Measurements from ENCODE around the gene DLEC1. TPM values are rescaled to one million over a fixed set of nuclear protein-coding genes. Genes with fewer than 3 reads are reported as not detected.

DLEC1 gene
- total and polyA plus RNA-seq, 7 donors: 0.01 to 0.09 (median 0.05) TPM; not detected in 2

- no peak for DNase-seq
- no peak overlapping the region for H3K4me3 ChIP-seq
- TF ChIP-seq CTCF (IDR thresholded peaks at IDR 0.05): no peak
- intact Hi-C loops (cut with DNase I): no loop called here
- H3K36me3 ChIP-seq (ENCODE audit: insufficient read depth in 1 of 2, low read depth in 1 of 2): no peaks in the 10 kb centered on the region
- no peak overlapping the region for H3K27ac ChIP-seq
- H3K9me3 ChIP-seq: no peaks in the 10 kb centered on the region
- no peaks in the 10 kb centered on the region for H3K4me1 ChIP-seq
- WGBS, 3 donors: 88 to 93% (median 93%) methylated on average over 4 of the region's 4 CpGs
- peaks cover 0 to 2% (median 1%) of the 10 kb centered on the region in 3 donors for H3K27me3 ChIP-seq (ENCODE audit: insufficient read depth in 3 of 3, low read length in 2 of 3)
- ATAC-seq: no peak
Observed at GRCh38 chr3:38046027-38046426, 7.0 kb downstream of the DLEC1 start.

- Histone ChIP-seq H3K36me3 (ENCODE audit: insufficient read depth in 1 of 2, low read depth in 1 of 2) (no peaks in the 10 kb centered on the region), H3K9me3 (no peaks in the 10 kb centered on the region), H3K4me3 (no peak overlapping the region), H3K4me1 (no peaks in the 10 kb centered on the region), H3K27ac (no peak overlapping the region), H3K27me3 (ENCODE audit: insufficient read depth in 3 of 3, low read length in 2 of 3) (peaks cover 0 to 1% (median 0%) of the 10 kb centered on the region in 3 donors)
- DNase-seq (no peak), ATAC-seq (no peak)
- intact Hi-C loops (cut with DNase I): no loop called here
- TF ChIP-seq CTCF (IDR thresholded peaks at IDR 0.05): no peak
- WGBS, 3 donors: 81 to 92% (median 85%) methylated on average over 2 of the region's 2 CpGs
Observed at GRCh38 chr3:38046821-38047220, 7.8 kb downstream of the DLEC1 start.

GRCh38 chr3:38047896-38048295 lies 8.9 kb downstream of the DLEC1 start:
- no peak for TF ChIP-seq CTCF (IDR thresholded peaks at IDR 0.05)
- H3K9me3 ChIP-seq: no peaks in the 10 kb centered on the region
- intact Hi-C loops (cut with DNase I): no loop called here
- no peaks in the 10 kb centered on the region for H3K4me1 ChIP-seq
- no peaks in the 10 kb centered on the region for H3K36me3 ChIP-seq (ENCODE audit: insufficient read depth in 1 of 2, low read depth in 1 of 2)
- no peak overlapping the region for H3K4me3 ChIP-seq
- 56 to 70% (median 69%) methylated on average over 2 of the region's 2 CpGs for WGBS, 3 donors
- DNase-seq: no peak
- no peak overlapping the region for H3K27ac ChIP-seq
- ATAC-seq: no peak
- H3K27me3 ChIP-seq (ENCODE audit: insufficient read depth in 3 of 3, low read length in 2 of 3): peaks cover 0 to 1% (median 0%) of the 10 kb centered on the region in 3 donors

- intact Hi-C loops (cut with DNase I): no loop called here
- Histone ChIP-seq H3K4me1 (no peaks in the 10 kb centered on the region), H3K27me3 (ENCODE audit: insufficient read depth in 3 of 3, low read length in 2 of 3) (peaks cover 0 to 1% (median 0%) of the 10 kb centered on the region in 3 donors), H3K9me3 (no peaks in the 10 kb centered on the region), H3K4me3 (no peak overlapping the region), H3K27ac (no peak overlapping the region), H3K36me3 (ENCODE audit: insufficient read depth in 1 of 2, low read depth in 1 of 2) (no peaks in the 10 kb centered on the region)
- DNase-seq (no peak), ATAC-seq (no peak)
- 77 to 86% (median 82%) methylated on average over 4 of the region's 4 CpGs for WGBS, 3 donors
- no peak for TF ChIP-seq CTCF (IDR thresholded peaks at IDR 0.05)
Observed at GRCh38 chr3:38049358-38050126, 10.5 kb downstream of the DLEC1 start.

Data from psoas muscle (tissue), 8 donors.